WTC11 (cell line): ENCODE measurements around the gene BCAR3. TPM values are rescaled to one million over a fixed set of nuclear protein-coding genes. Genes with fewer than 3 reads are reported as not detected.

Source experiments
- ATAC-seq: fragments of 200-7000 bp; cut with Tn5 transposase; 2 replicates; pipeline ENCODE4 v1.10.0; 2021; ENCODE audit warnings: mild to moderate bottlenecking, moderate library complexity
- CTCF ChIA-PET: fragments of 300-600 bp; sonication (Branson Sonifier 250); formaldehyde crosslinking; loops from one replicate; lab custom pipeline; 2021; ENCODE audit warnings: antibody characterized with exemption; lab: Charles Lee
- POLR2A ChIA-PET: fragments of 350-600 bp; sonication (Branson Sonifier 250); formaldehyde crosslinking; loops from one replicate; lab custom pipeline; 2021; ENCODE audit warnings: antibody characterized with exemption; lab: Charles Lee
- DNase-seq: peaks from one replicate; pipeline ENCODE4 v3.0.0; 2021; ENCODE audit warnings: low spot score
- H3K27ac Mint-ChIP-seq: 2 replicates; pipeline ENCODE4 v1.8.0; 2021; ENCODE audit warnings: mixed read lengths
- H3K27me3 Mint-ChIP-seq: 2 replicates; pipeline ENCODE4 v1.8.0; 2021; ENCODE audit warnings: low read depth, mild to moderate bottlenecking, moderate library complexity, mixed read lengths
- H3K36me3 Mint-ChIP-seq: 2 replicates; pipeline ENCODE4 v1.8.0; 2021; ENCODE audit warnings: mixed read lengths
- H3K4me1 Mint-ChIP-seq: 2 replicates; pipeline ENCODE4 v1.8.0; 2022; ENCODE audit warnings: mixed read lengths
- H3K4me3 Mint-ChIP-seq: 2 replicates; pipeline ENCODE4 v1.8.0; 2021; ENCODE audit warnings: mild to moderate bottlenecking, moderate library complexity, mixed read lengths
- H3K9me3 Mint-ChIP-seq: 2 replicates; pipeline ENCODE4 v1.8.0; 2021; ENCODE audit warnings: mixed read lengths
- ATF1 ChIP-seq: sonication (generic); formaldehyde crosslinking; IDR thresholded peaks from 2 replicates; pipeline ENCODE4 v1.8.1; 2023; ENCODE audit warnings: mild to moderate bottlenecking, moderate library complexity, missing genetic modification reagents
- CBFB ChIP-seq: sonication (generic); formaldehyde crosslinking; IDR thresholded peaks from 2 replicates; pipeline ENCODE4 v1.8.1; 2022; ENCODE audit warnings: mild to moderate bottlenecking, low read depth, missing genetic modification reagents
- ELF4 ChIP-seq: sonication (generic); formaldehyde crosslinking; IDR thresholded peaks from 2 replicates; pipeline ENCODE4 v1.8.1; 2022; ENCODE audit warnings: low read depth, mild to moderate bottlenecking, moderate library complexity, missing genetic modification reagents
- ESRRA ChIP-seq: sonication (generic); formaldehyde crosslinking; IDR thresholded peaks from 2 replicates; pipeline ENCODE4 v1.8.1; 2022; ENCODE audit warnings: mild to moderate bottlenecking, missing genetic modification reagents, borderline replicate concordance
- FOXK1 ChIP-seq: sonication (generic); formaldehyde crosslinking; IDR thresholded peaks from 2 replicates; pipeline ENCODE4 v1.8.0; 2022; ENCODE audit warnings: mild to moderate bottlenecking, moderate library complexity, missing genetic modification reagents
- FOXP1 ChIP-seq: sonication (generic); formaldehyde crosslinking; IDR thresholded peaks from 2 replicates; pipeline ENCODE4 v1.8.0; 2022; ENCODE audit warnings: missing genetic modification reagents, mild to moderate bottlenecking, moderate library complexity, borderline replicate concordance
- MXD4 ChIP-seq: fragments of 250-450 bp; sonication (Bioruptor Pico); IDR thresholded peaks from 2 replicates; pipeline ENCODE4 v1.8.0; 2021; ENCODE audit warnings: mild to moderate bottlenecking, moderate library complexity, borderline replicate concordance
- NFYB ChIP-seq: sonication (generic); formaldehyde crosslinking; conservative IDR thresholded peaks from 2 replicates; pipeline ENCODE4 v1.8.0; 2022; ENCODE audit warnings: low read depth, missing genetic modification reagents
- NR3C1 ChIP-seq: sonication (generic); formaldehyde crosslinking; conservative IDR thresholded peaks from 2 replicates; pipeline ENCODE4 v1.8.1; 2023; ENCODE audit warnings: low read depth, mild to moderate bottlenecking, missing genetic modification reagents
- OVOL2 ChIP-seq: fragments of 250-450 bp; sonication (Bioruptor Pico); IDR thresholded peaks from 2 replicates; pipeline ENCODE4 v1.9.0; 2021; ENCODE audit warnings: mild to moderate bottlenecking, borderline replicate concordance
- TP53 ChIP-seq: sonication (generic); formaldehyde crosslinking; IDR thresholded peaks from 2 replicates; pipeline ENCODE4 v1.8.1; 2023; ENCODE audit warnings: mild to moderate bottlenecking, missing genetic modification reagents
- ZBTB21 ChIP-seq: sonication (generic); formaldehyde crosslinking; IDR thresholded peaks from 2 replicates; pipeline ENCODE4 v1.8.1; 2023; ENCODE audit warnings: mild to moderate bottlenecking, missing genetic modification reagents, borderline replicate concordance
- ZNF121 ChIP-seq: sonication (generic); formaldehyde crosslinking; IDR thresholded peaks from 2 replicates; pipeline ENCODE4 v1.8.0; 2023; ENCODE audit warnings: missing genetic modification reagents
- ZNF317 ChIP-seq: sonication (generic); formaldehyde crosslinking; IDR thresholded peaks from 2 replicates; pipeline ENCODE4 v1.8.1; 2023; ENCODE audit warnings: low read depth, mild to moderate bottlenecking, moderate library complexity, missing genetic modification reagents, borderline replicate concordance
- total RNA-seq: library from RNA; stranded (reverse); gene quantifications from 3 replicates; pipeline ENCODE4 v1.2.3, GENCODE V29; 2021
- TF ChIP-seq, protein P1 (sequence below): sonication (generic); formaldehyde crosslinking; IDR thresholded peaks from 2 replicates; pipeline ENCODE4 v1.8.0; 2022; ENCODE audit warnings: mild to moderate bottlenecking, missing genetic modification reagents
- TF ChIP-seq, protein P2 (sequence below): sonication (generic); formaldehyde crosslinking; conservative IDR thresholded peaks from 2 replicates; pipeline ENCODE4 v1.8.1; 2023; ENCODE audit warnings: mild to moderate bottlenecking, low read depth, missing genetic modification reagents, moderate library complexity
- TF ChIP-seq, protein P3 (sequence below): sonication (generic); formaldehyde crosslinking; IDR thresholded peaks from 2 replicates; pipeline ENCODE4 v1.8.0; 2023; ENCODE audit warnings: missing genetic modification reagents
- TF ChIP-seq, protein P4 (sequence below): sonication (generic); formaldehyde crosslinking; IDR thresholded peaks from 2 replicates; pipeline ENCODE4 v1.8.0; 2022; ENCODE audit warnings: mild to moderate bottlenecking, missing genetic modification reagents
- TF ChIP-seq, protein P5 (sequence below): sonication (generic); formaldehyde crosslinking; IDR thresholded peaks from 2 replicates; pipeline ENCODE4 v1.8.1; 2022; ENCODE audit warnings: missing genetic modification reagents, borderline replicate concordance
- TF ChIP-seq, protein P6 (sequence below): fragments of 250-450 bp; sonication (Bioruptor Pico); IDR thresholded peaks from 2 replicates; pipeline ENCODE4 v2.1.2; 2022; ENCODE audit warnings: mild to moderate bottlenecking, moderate library complexity

BCAR3 gene
- total RNA-seq, 1 experiment from 2014 or later = 14.8 TPM

DNA sequence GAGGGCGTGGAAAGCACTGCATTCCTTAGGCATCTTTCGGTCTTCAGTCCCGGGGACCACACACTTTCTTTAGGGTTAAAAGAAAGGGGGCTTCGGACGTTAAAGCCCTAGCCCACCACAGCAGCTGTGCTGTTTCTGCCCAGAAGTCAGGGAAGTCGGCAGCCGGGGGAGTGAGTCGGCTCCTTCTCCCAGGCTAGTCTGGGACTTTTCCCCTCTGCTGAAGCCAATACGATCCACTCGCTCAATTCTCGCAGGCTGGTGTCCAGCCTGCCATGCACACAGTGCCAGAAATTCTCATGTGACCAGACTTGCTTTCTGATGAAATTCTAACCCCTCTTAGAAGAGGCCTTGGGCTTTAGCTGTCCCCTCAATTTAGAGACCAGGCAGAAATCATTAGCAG, 67.7 kb downstream of the BCAR3 start:
- no peak overlapping the region for H3K4me3 Mint-ChIP-seq
- H3K27me3 Mint-ChIP-seq = no peaks in the 10 kb centered on the region
- no peak for TF ChIP-seq OVOL2
- no peak for TF ChIP-seq ZBTB21
- no peak for TF ChIP-seq TP53 (CRISPR knock-in tag)
- TF ChIP-seq, protein P1, sequence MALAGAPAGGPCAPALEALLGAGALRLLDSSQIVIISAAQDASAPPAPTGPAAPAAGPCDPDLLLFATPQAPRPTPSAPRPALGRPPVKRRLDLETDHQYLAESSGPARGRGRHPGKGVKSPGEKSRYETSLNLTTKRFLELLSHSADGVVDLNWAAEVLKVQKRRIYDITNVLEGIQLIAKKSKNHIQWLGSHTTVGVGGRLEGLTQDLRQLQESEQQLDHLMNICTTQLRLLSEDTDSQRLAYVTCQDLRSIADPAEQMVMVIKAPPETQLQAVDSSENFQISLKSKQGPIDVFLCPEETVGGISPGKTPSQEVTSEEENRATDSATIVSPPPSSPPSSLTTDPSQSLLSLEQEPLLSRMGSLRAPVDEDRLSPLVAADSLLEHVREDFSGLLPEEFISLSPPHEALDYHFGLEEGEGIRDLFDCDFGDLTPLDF = no peak
- TF ChIP-seq MXD4 (CRISPR knock-in tag) = no peak
- TF ChIP-seq, protein P2, sequence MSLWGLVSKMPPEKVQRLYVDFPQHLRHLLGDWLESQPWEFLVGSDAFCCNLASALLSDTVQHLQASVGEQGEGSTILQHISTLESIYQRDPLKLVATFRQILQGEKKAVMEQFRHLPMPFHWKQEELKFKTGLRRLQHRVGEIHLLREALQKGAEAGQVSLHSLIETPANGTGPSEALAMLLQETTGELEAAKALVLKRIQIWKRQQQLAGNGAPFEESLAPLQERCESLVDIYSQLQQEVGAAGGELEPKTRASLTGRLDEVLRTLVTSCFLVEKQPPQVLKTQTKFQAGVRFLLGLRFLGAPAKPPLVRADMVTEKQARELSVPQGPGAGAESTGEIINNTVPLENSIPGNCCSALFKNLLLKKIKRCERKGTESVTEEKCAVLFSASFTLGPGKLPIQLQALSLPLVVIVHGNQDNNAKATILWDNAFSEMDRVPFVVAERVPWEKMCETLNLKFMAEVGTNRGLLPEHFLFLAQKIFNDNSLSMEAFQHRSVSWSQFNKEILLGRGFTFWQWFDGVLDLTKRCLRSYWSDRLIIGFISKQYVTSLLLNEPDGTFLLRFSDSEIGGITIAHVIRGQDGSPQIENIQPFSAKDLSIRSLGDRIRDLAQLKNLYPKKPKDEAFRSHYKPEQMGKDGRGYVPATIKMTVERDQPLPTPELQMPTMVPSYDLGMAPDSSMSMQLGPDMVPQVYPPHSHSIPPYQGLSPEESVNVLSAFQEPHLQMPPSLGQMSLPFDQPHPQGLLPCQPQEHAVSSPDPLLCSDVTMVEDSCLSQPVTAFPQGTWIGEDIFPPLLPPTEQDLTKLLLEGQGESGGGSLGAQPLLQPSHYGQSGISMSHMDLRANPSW (CRISPR knock-in tag) = no peak
- TF ChIP-seq ELF4 (CRISPR knock-in tag) = no peak
- TF ChIP-seq FOXK1 (CRISPR knock-in tag) = no peak
- TF ChIP-seq ATF1 (CRISPR knock-in tag) = no peak
- TF ChIP-seq NFYB = no peak
- TF ChIP-seq, protein P3, sequence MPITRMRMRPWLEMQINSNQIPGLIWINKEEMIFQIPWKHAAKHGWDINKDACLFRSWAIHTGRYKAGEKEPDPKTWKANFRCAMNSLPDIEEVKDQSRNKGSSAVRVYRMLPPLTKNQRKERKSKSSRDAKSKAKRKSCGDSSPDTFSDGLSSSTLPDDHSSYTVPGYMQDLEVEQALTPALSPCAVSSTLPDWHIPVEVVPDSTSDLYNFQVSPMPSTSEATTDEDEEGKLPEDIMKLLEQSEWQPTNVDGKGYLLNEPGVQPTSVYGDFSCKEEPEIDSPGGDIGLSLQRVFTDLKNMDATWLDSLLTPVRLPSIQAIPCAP = no peak
- TF ChIP-seq, protein P4, sequence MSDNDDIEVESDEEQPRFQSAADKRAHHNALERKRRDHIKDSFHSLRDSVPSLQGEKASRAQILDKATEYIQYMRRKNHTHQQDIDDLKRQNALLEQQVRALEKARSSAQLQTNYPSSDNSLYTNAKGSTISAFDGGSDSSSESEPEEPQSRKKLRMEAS (CRISPR knock-in tag) = no peak
- no peak for TF ChIP-seq ZNF317 (CRISPR knock-in tag)
- H3K27ac Mint-ChIP-seq = peak overlapping the region; percentile 75; the same call in 1 of the 2 replicates
- POLR2A ChIA-PET = no interaction called here
- DNase-seq (no peak), ATAC-seq (no peak)
- H3K36me3 Mint-ChIP-seq = no peaks in the 10 kb centered on the region
- CTCF ChIA-PET = interaction anchor here (0.7 to 1.9 kb wide), 8 partner anchors 15 to 309 kb away, joined by 3 to 6 read pairs (median 4); no protein-coding TSS in a partner anchor
- peaks cover 70% of the 10 kb centered on the region for H3K4me1 Mint-ChIP-seq
- H3K9me3 Mint-ChIP-seq = no peaks in the 10 kb centered on the region

DNA sequence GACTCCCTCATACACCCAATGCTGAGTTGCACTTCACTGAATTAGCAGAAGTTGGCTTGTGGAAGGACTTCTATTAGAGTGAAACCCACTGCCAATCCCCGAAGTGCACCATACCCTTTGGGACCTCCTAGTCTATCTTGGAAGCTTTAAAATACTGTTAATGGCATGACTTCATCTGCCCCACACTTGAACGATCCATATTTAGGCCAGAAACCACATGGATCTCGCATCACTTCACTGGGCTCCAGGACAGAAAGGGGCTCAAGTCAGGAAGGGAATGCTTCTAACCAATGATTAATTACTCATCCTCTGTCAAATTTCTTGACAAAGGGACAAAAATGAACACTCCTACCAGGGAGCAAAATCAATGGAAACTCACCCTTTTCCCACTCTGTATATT, 69.1 kb downstream of the BCAR3 start:
- TF ChIP-seq FOXP1 (CRISPR knock-in tag) (no peak), ESRRA (CRISPR knock-in tag) (no peak), ZNF121 (CRISPR knock-in tag) (no peak), NR3C1 (no peak), CBFB (no peak)
- TF ChIP-seq, protein P5, sequence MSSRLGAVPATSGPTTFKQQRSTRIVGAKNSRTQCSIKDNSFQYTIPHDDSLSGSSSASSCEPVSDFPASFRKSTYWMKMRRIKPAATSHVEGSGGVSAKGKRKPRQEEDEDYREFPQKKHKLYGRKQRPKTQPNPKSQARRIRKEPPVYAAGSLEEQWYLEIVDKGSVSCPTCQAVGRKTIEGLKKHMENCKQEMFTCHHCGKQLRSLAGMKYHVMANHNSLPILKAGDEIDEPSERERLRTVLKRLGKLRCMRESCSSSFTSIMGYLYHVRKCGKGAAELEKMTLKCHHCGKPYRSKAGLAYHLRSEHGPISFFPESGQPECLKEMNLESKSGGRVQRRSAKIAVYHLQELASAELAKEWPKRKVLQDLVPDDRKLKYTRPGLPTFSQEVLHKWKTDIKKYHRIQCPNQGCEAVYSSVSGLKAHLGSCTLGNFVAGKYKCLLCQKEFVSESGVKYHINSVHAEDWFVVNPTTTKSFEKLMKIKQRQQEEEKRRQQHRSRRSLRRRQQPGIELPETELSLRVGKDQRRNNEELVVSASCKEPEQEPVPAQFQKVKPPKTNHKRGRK (CRISPR knock-in tag) = no peak
- TF ChIP-seq, protein P6, sequence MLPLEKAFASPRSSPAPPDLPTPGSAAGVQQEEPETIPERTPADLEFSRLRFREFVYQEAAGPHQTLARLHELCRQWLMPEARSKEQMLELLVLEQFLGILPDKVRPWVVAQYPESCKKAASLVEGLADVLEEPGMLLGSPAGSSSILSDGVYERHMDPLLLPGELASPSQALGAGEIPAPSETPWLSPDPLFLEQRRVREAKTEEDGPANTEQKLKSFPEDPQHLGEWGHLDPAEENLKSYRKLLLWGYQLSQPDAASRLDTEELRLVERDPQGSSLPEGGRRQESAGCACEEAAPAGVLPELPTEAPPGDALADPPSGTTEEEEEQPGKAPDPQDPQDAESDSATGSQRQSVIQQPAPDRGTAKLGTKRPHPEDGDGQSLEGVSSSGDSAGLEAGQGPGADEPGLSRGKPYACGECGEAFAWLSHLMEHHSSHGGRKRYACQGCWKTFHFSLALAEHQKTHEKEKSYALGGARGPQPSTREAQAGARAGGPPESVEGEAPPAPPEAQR = no peak
- no peak for ATAC-seq
- Mint-ChIP-seq H3K4me1 (peaks cover 61% of the 10 kb centered on the region), H3K4me3 (no peak overlapping the region), H3K27me3 (no peaks in the 10 kb centered on the region), H3K9me3 (no peaks in the 10 kb centered on the region), H3K36me3 (no peaks in the 10 kb centered on the region), H3K27ac (no peak overlapping the region)
- DNase-seq = no peak
- POLR2A ChIA-PET = no interaction called here
- CTCF ChIA-PET = interaction anchor here (1.0 to 1.5 kb wide), 3 partner anchors 14 to 308 kb away, joined by 3 to 5 read pairs (median 4); no protein-coding TSS in a partner anchor
